OCI-LY7 (cell line): Measurements from ENCODE around the gene RFC5.

Source experiments
- CTCF ChIP-seq: fragments of 200-600 bp; sonication (generic); conservative IDR thresholded peaks from 2 replicates; pipeline ENCODE4 v1.5.1; 2014; ENCODE audit warnings: mild to moderate bottlenecking, antibody characterized with exemption, low read length, moderate library complexity, mixed read lengths
- EZH2phosphoT487 ChIP-seq: fragments of 200-600 bp; sonication (generic); IDR thresholded peaks from 2 replicates; pipeline ENCODE4 v1.6.1; 2018; ENCODE audit warnings: low read depth, borderline replicate concordance, mild to moderate bottlenecking, mixed run types, antibody characterized with exemption, low read length, moderate library complexity, mixed read lengths

GRCh38 chr12:118073768-118074167 lies 57.3 kb downstream of the RFC5 start:
- TF ChIP-seq CTCF = no peak
- TF ChIP-seq EZH2phosphoT487 = no peak
